H1 (cell line): ENCODE data around the gene NUBP2. TPM values are rescaled to one million over a fixed set of nuclear protein-coding genes. Genes with fewer than 3 reads are reported as not detected.

Source experiments
- CTCF ChIA-PET: fragments of 300-600 bp; sonication (Branson Sonifier 250); formaldehyde crosslinking; loops from one replicate; lab custom pipeline; 2021; ENCODE audit not compliant: partially characterized antibody; lab: Charles Lee
- POLR2A ChIA-PET: fragments of 300-600 bp; sonication (Branson Sonifier 250); formaldehyde crosslinking; loops from one replicate; lab custom pipeline; 2021; ENCODE audit warnings: inconsistent platforms; ENCODE audit not compliant: partially characterized antibody; lab: Charles Lee
- DNase-seq, 2 experiments: peaks; one replicate each; pipeline versions ENCODE4 v3.0.0 to v3.0.0-alpha.2; 2010 to 2022; ENCODE audit warnings: low spot score in 2 of 2, low read depth in 1 of 2, mixed read lengths in 1 of 2
- FAIRE-seq: peaks from 2 replicates; lab custom pipeline; 2011; peaks lifted over from hg19 to GRCh38; lab: Jason Lieb, UNC
- H2AFZ ChIP-seq: 2 replicates; pipeline ENCODE4 v1.8.1; 2012; ENCODE audit warnings: low read length, inconsistent platforms
- H2AK5ac ChIP-seq: 2 replicates; pipeline ENCODE4 v1.6.1; 2013; ENCODE audit warnings: low read depth, low read length
- H2BK120ac ChIP-seq: replicated peaks from 2 replicates; pipeline ENCODE3; 2013; ENCODE audit warnings: low read depth, low read length, inconsistent platforms
- H2BK12ac ChIP-seq: 2 replicates; pipeline ENCODE4 v1.6.1; 2013; ENCODE audit warnings: low read depth, low read length
- H2BK15ac ChIP-seq: 2 replicates; pipeline ENCODE4 v1.6.1; 2013; ENCODE audit warnings: low read length
- H2BK20ac ChIP-seq: 2 replicates; pipeline ENCODE4 v1.6.1; 2013; ENCODE audit warnings: low read length
- H2BK5ac ChIP-seq: 2 replicates; pipeline ENCODE4 v1.6.1; 2013; ENCODE audit warnings: low read depth, low read length
- H3K14ac ChIP-seq: 2 replicates; pipeline ENCODE4 v1.6.1; 2013; ENCODE audit warnings: inconsistent platforms; ENCODE audit not compliant: insufficient read length
- H3K18ac ChIP-seq: 2 replicates; pipeline ENCODE4 v1.6.1; 2013; ENCODE audit warnings: low read length; ENCODE audit errors: extremely low read depth
- H3K23ac ChIP-seq: 2 replicates; pipeline ENCODE4 v1.6.1; 2013; ENCODE audit warnings: inconsistent platforms; ENCODE audit not compliant: insufficient read length
- H3K23me2 ChIP-seq: 2 replicates; pipeline ENCODE4 v1.6.1; 2013; ENCODE audit warnings: low read depth, low read length
- H3K27ac ChIP-seq: 2 replicates; pipeline ENCODE4 v1.6.1; 2011; ENCODE audit warnings: low read depth, low read length, inconsistent platforms
- H3K27me3 ChIP-seq, 4 experiments: replicated peaks in 1 of 4; 1 replicate in 1 of 4; 2 replicates in 3 of 4; pipeline versions ENCODE4 v1.6.1 to v1.8.1; 2011 to 2013; ENCODE audit warnings: low read length in 3 of 4, mild to moderate bottlenecking in 3 of 4, inconsistent platforms in 2 of 4, mixed read lengths in 2 of 4, moderate library complexity in 1 of 4; ENCODE audit not compliant: control insufficient read depth in 3 of 4, insufficient read depth in 3 of 4; ENCODE audit errors: extremely low read depth in 1 of 4
- H3K36me3 ChIP-seq, 4 experiments: 2 replicates each; pipeline versions ENCODE4 v1.6.1 to v1.8.1; 2011 to 2013; ENCODE audit warnings: mild to moderate bottlenecking in 4 of 4, low read length in 3 of 4, moderate library complexity in 2 of 4, control low read depth in 1 of 4, inconsistent platforms in 1 of 4; ENCODE audit not compliant: insufficient read depth in 4 of 4, control insufficient read depth in 2 of 4
- H3K4ac ChIP-seq: replicated peaks from 2 replicates; pipeline ENCODE3; 2013; ENCODE audit warnings: low read length, low read depth, mixed read lengths, inconsistent platforms; ENCODE audit not compliant: insufficient read length
- H3K4me1 ChIP-seq, 4 experiments: replicated peaks in 1 of 4; 1 replicate in 1 of 4; 2 replicates in 3 of 4; pipeline versions ENCODE4 v1.6.1 to v1.8.1; 2011 to 2013; ENCODE audit warnings: low read length in 3 of 4, inconsistent platforms in 2 of 4, mixed read lengths in 1 of 4; ENCODE audit not compliant: insufficient read depth in 4 of 4, control insufficient read depth in 3 of 4
- H3K4me2 ChIP-seq, 2 experiments: 2 replicates each; pipeline versions ENCODE4 v1.6.1 to v1.8.1; 2011 to 2013; ENCODE audit warnings: low read depth in 2 of 2, low read length in 2 of 2, control low read depth in 1 of 2, inconsistent platforms in 1 of 2, mild to moderate bottlenecking in 1 of 2; ENCODE audit not compliant: insufficient read depth in 1 of 2
- H3K4me3 ChIP-seq, 4 experiments: fragments of 200-600, 300-600 bp in 1 of 4; sonication (generic), shearing (Covaris generic), sonication (Bioruptor Twin) in 1 of 4; 2 replicates each; pipeline versions ENCODE4 v1.5.1 to v1.8.1; 2011 to 2016; ENCODE audit warnings: low read length in 4 of 4, low read depth in 3 of 4, control low read depth in 2 of 4, inconsistent platforms in 2 of 4, mild to moderate bottlenecking in 2 of 4, mixed read lengths in 1 of 4, moderate library complexity in 1 of 4; ENCODE audit not compliant: insufficient read depth in 2 of 4; ENCODE audit errors: extremely low read depth in 1 of 4
- H3K56ac ChIP-seq: replicated peaks from 2 replicates; pipeline ENCODE3; 2013; ENCODE audit warnings: low read depth, mild to moderate bottlenecking, mixed read lengths, low read length, inconsistent platforms; ENCODE audit not compliant: insufficient read length
- H3K79me1 ChIP-seq: 2 replicates; pipeline ENCODE4 v1.6.1; 2013; ENCODE audit warnings: low read depth, low read length, control low read depth
- H3K79me2 ChIP-seq, 2 experiments: 2 replicates each; pipeline versions ENCODE4 v1.6.1 to v1.8.1; 2012 to 2013; ENCODE audit warnings: low read length in 2 of 2, mild to moderate bottlenecking in 2 of 2, inconsistent platforms in 1 of 2; ENCODE audit not compliant: insufficient read depth in 2 of 2, control insufficient read depth in 1 of 2
- H3K9ac ChIP-seq, 4 experiments: replicated peaks in 1 of 4; 1 replicate in 1 of 4; 2 replicates in 3 of 4; pipeline versions ENCODE4 v1.6.1 to v1.8.1; 2011 to 2013; ENCODE audit warnings: low read depth in 3 of 4, low read length in 3 of 4, control low read depth in 2 of 4, mild to moderate bottlenecking in 2 of 4, moderate library complexity in 2 of 4, inconsistent platforms in 1 of 4; ENCODE audit errors: extremely low read depth in 1 of 4
- H3K9me3 ChIP-seq, 2 experiments: 2 replicates each; pipeline versions ENCODE4 v1.6.1 to v1.8.1; 2012 to 2013; ENCODE audit warnings: mild to moderate bottlenecking in 2 of 2, moderate library complexity in 2 of 2, control low read depth in 1 of 2, inconsistent platforms in 1 of 2, low read depth in 1 of 2, low read length in 1 of 2, mixed read lengths in 1 of 2; ENCODE audit not compliant: insufficient read depth in 2 of 2
- H4K20me1 ChIP-seq, 2 experiments: replicated peaks in 1 of 2; 2 replicates each; pipeline versions ENCODE3 to v1.8.1; 2011 to 2013; ENCODE audit warnings: inconsistent platforms in 2 of 2, low read length in 2 of 2, mild to moderate bottlenecking in 1 of 2; ENCODE audit not compliant: insufficient read depth in 2 of 2, control insufficient read depth in 1 of 2
- H4K5ac ChIP-seq: 2 replicates; pipeline ENCODE4 v1.6.1; 2013; ENCODE audit warnings: low read length, low read depth, mixed read lengths, inconsistent platforms; ENCODE audit not compliant: insufficient read length
- H4K8ac ChIP-seq: 2 replicates; pipeline ENCODE4 v1.8.0; 2013; ENCODE audit warnings: mild to moderate bottlenecking, moderate library complexity, low read length, inconsistent platforms; ENCODE audit not compliant: insufficient read depth; ENCODE audit errors: extremely low read depth
- H4K91ac ChIP-seq: replicated peaks from 2 replicates; pipeline ENCODE3; 2013; ENCODE audit warnings: low read length, mixed read lengths, inconsistent platforms; ENCODE audit not compliant: insufficient read length
- BCL11A ChIP-seq, 2 experiments: IDR thresholded peaks; one replicate each; pipeline ENCODE4 v1.6.1; 2011; ENCODE audit warnings: low read depth in 2 of 2, low read length in 2 of 2, mild to moderate bottlenecking in 2 of 2
- CBX8 ChIP-seq: fragments of 300-800, 300-1000 bp; sonication (generic); IDR thresholded peaks from 2 replicates; pipeline ENCODE4 v1.7.1; 2016; ENCODE audit warnings: low read depth, low read length, borderline replicate concordance
- EZH2 ChIP-seq: fragments of 200-600 bp; sonication (generic); IDR thresholded peaks from 2 replicates; pipeline ENCODE4 v1.7.1; 2012; ENCODE audit warnings: low read depth, mild to moderate bottlenecking, moderate library complexity, low read length, inconsistent platforms; ENCODE audit not compliant: severe bottlenecking
- GTF2F1 ChIP-seq: IDR thresholded peaks from 2 replicates; pipeline ENCODE4 v1.6.1; 2012; ENCODE audit warnings: low read depth, low read length, improper control_type of control experiment, borderline replicate concordance
- RFX5 ChIP-seq: IDR thresholded peaks from 2 replicates; pipeline ENCODE4 v1.6.1; 2011; ENCODE audit warnings: low read depth, low read length, improper control_type of control experiment, borderline replicate concordance
- SP4 ChIP-seq: IDR thresholded peaks from 2 replicates; pipeline ENCODE4 v1.6.1; 2012; ENCODE audit warnings: low read length, inconsistent platforms
- TAF1 ChIP-seq: IDR thresholded peaks from 2 replicates; pipeline ENCODE4 v1.6.1; 2011; ENCODE audit warnings: mild to moderate bottlenecking, low read depth, low read length
- TAF7 ChIP-seq: optimal IDR thresholded peaks from 2 replicates; pipeline ENCODE3; 2011; ENCODE audit warnings: low read depth, mild to moderate bottlenecking, inconsistent platforms, low read length, moderate library complexity, borderline replicate concordance
- TEAD4 ChIP-seq: IDR thresholded peaks from 2 replicates; pipeline ENCODE4 v1.6.1; 2012; ENCODE audit warnings: low read depth, low read length, inconsistent platforms, mixed read lengths
- WGBS, 2 experiments: shearing (Covaris generic) in 1 of 2; methylation state at CpG; one replicate each; pipeline versions ENCODE4 v1.1.6 to v1.1.7; 2013 to 2015; ENCODE audit warnings: low lambda C conversion rate in 2 of 2, mixed read lengths in 2 of 2, inconsistent platforms in 1 of 2, low coverage in 1 of 2, missing lambda C conversion rate in 1 of 2; ENCODE audit not compliant: insufficient replicate concordance in 2 of 2, insufficient coverage in 1 of 2, insufficient read length in 1 of 2; ENCODE audit errors: extremely low coverage in 1 of 2, missing lambda C conversion rate in 1 of 2; 5-methylcytosine and 5-hydroxymethylcytosine counted together
- polyA plus RNA-seq, 7 experiments: library from polyadenylated mRNA; depleted of rRNA in 3 of 7; stranded (reverse) in 5 of 7; unstranded in 2 of 7; fragments of >200 nt in 5 of 7; fragments of 200-250 nt in 2 of 7; gene quantifications; 1 replicate in 5 of 7; 2 replicates in 1 of 7; 4 replicates in 1 of 7; pipeline versions ENCODE4 v1.2.1 to v1.2.3, GENCODE V29; 2011 to 2013; ENCODE audit warnings: missing spikeins in 2 of 7, mixed read lengths in 2 of 7
- total RNA-seq: library from RNA; stranded (reverse); fragmentation: NEBNext Ultra II Directional; extraction: Animal tissue kit (Norgen Biotek cat#: 25700); gene quantifications from 2 replicates; pipeline ENCODE4 v1.2.1, GENCODE V29; 2021

The NUBP2 gene
- total and polyA plus RNA-seq, 2 of the 8 experiments (the other 6 are each of a cell fraction or from before 2014, with no cell fraction given) = 70.3 to 96.9 TPM

GRCh38 chr16:1784977-1785845 lies 2.5 kb downstream of the NUBP2 start:
- Histone ChIP-seq H3K14ac (no peak overlapping the region), H3K56ac (no peak overlapping the region), H3K9me3 (no peaks in the 10 kb centered on the region), H3K79me1 (peaks cover 16% of the 10 kb centered on the region; the same call in 1 of the 2 replicates), H3K9ac (no peak overlapping the region), H2BK12ac (no peak overlapping the region), H3K4ac (no peak overlapping the region), H3K27ac (no peak overlapping the region), H3K4me1 (peaks cover 0 to 7% (median 4%) of the 10 kb centered on the region in 4 experiments; a peak in 5 of 7 replicates), H2AFZ (no peak overlapping the region), H3K27me3 (no peaks in the 10 kb centered on the region), H2BK5ac (no peak overlapping the region), H4K20me1 (peaks cover 20 to 25% of the 10 kb centered on the region in 2 experiments), H3K4me3 (no peak overlapping the region), H2BK15ac (no peak overlapping the region), H4K91ac (no peak overlapping the region), H3K18ac (no peak overlapping the region), H2BK20ac (no peak overlapping the region), H3K23me2 (peaks cover 3% of the 10 kb centered on the region; the same call in 1 of the 2 replicates), H3K4me2 (no peak overlapping the region), H4K5ac (no peak overlapping the region), H3K23ac (no peak overlapping the region), H3K36me3 (peaks cover 0 to 29% (median 3%) of the 10 kb centered on the region in 4 experiments; a peak in 4 of 8 replicates), H4K8ac (no peak overlapping the region), H3K79me2 (peaks cover 0 to 35% of the 10 kb centered on the region in 2 experiments; a peak in 3 of 4 replicates), H2AK5ac (no peak overlapping the region), H2BK120ac (no peak overlapping the region)
- DNase-seq = no peak
- 92% methylated on average over 26 of the region's 26 CpGs; no CpG with 5 or more reads in 1 of the 2 experiments for WGBS, 2 experiments
- ChIA-PET CTCF (interaction anchor here (0.5 to 1.4 kb wide), 4 partner anchors 11 to 271 kb away, joined by 3 to 4 read pairs (median 3); partner anchors contain the start of gene FAHD1), POLR2A (interaction anchor here (0.7 to 12.0 kb wide), 4 partner anchors 8 to 42 kb away, joined by 4 to 246 read pairs (median 8); partner anchors contain the start of genes EME2, FAHD1, HAGH and MRPS34)
- no peak for FAIRE-seq
- TF ChIP-seq EZH2 (no peak), GTF2F1 (no peak), RFX5 (no peak), SP4 (no peak), TEAD4 (no peak), CBX8 (no peak), TAF1 (no peak), TAF7 (no peak), BCL11A (IDR thresholded peaks at IDR 0.05; ENCODE audit: low read depth in 2 of 2, low read length in 2 of 2) (no peak)
